ENCODE results near the gene ADGRV1.

The ADGRV1 gene

GRCh38 chr5:91206734-91207133, 648.1 kb downstream of the ADGRV1 start:
- no peak for TF ChIP-seq CTCF (IDR thresholded peaks at IDR 0.05; ENCODE audit: low read depth, low read length, missing control alignments)
- DNase-seq (ENCODE audit: low read depth): no peak
- no peak overlapping the region for H3K4me3 ChIP-seq (ENCODE audit: low read depth, low read length)

GRCh38 chr5:91207248-91207647, 648.7 kb downstream of the ADGRV1 start:
- DNase-seq (ENCODE audit: low read depth): no peak
- H3K4me3 ChIP-seq (ENCODE audit: low read depth, low read length): no peak overlapping the region
- TF ChIP-seq CTCF (IDR thresholded peaks at IDR 0.05; ENCODE audit: low read depth, low read length, missing control alignments): no peak

- no peak for TF ChIP-seq CTCF (IDR thresholded peaks at IDR 0.05; ENCODE audit: low read depth, low read length, missing control alignments)
- H3K4me3 ChIP-seq (ENCODE audit: low read depth, low read length): no peak overlapping the region
- DNase-seq (ENCODE audit: low read depth): no peak
These were observed 653.6 kb downstream of the ADGRV1 start for GRCh38 chr5:91211997-91212713.

GRCh38 chr5:91212714-91213092, 654.1 kb downstream of the ADGRV1 start:
- no peak for DNase-seq (ENCODE audit: low read depth)
- TF ChIP-seq CTCF (IDR thresholded peaks at IDR 0.05; ENCODE audit: low read depth, low read length, missing control alignments): no peak
- no peak overlapping the region for H3K4me3 ChIP-seq (ENCODE audit: low read depth, low read length)

All from GM12864 (cell line).